HG03159 (cell line): ENCODE results near the gene FASTK.
"Not testable (repeated sequence)": the region's sequence is repeated elsewhere in the genome, so short reads cannot be mapped to it uniquely, and the experiment has no call there.

Experiments
- ATAC-seq: cut with Tn5 transposase; IDR thresholded peaks from one replicate; pipeline ENCODE4 v1.9.1; 2021; ENCODE audit warnings: mild to moderate bottlenecking, moderate library complexity; ENCODE audit not compliant: unreplicated experiment

The FASTK gene

DNA sequence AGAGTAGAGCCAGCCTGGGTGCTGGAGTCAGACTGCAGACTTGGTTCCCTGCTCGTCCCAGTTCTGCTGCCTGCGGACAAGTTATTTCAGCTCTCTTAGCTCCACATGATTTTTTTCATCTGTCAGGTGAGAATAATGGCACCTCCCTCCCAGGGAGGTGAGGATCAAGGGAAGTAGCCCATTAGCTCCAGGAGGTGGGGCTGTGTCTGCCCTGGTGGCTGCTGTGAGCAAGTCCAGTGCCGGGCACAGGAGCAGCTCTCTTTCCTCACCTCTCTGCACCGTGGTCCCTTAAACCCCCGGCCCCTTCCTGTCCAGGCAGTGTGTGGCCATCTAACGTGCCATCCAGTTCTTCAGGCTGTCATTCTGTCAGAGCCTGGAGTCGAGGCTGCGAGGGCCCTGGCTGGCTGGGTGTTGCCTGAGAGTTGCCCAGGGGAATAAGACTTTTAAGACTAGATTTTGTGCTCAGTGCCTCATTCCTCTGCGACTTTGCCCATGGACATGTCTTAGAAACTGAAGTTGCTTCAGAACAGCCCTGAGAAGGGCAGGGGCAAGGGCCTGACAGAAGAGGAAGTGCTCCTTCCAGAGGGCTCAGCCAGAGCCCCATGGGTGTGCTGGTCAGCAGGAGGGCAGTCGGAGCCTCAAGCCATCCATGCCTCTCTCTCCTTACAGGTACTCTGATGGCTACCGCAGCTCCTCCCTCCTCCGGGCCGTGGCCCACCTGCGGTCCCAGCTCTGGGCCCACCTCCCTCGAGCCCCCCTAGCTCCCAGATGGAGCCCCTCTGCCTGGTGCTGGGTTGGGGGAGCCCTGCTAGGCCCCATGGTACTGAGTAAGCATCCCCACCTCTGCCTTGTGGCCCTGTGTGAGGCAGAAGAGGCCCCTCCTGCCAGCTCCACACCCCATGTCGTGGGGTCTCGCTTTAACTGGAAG, 47.4 kb downstream of the FASTK start:
- ATAC-seq, result no peak

DNA sequence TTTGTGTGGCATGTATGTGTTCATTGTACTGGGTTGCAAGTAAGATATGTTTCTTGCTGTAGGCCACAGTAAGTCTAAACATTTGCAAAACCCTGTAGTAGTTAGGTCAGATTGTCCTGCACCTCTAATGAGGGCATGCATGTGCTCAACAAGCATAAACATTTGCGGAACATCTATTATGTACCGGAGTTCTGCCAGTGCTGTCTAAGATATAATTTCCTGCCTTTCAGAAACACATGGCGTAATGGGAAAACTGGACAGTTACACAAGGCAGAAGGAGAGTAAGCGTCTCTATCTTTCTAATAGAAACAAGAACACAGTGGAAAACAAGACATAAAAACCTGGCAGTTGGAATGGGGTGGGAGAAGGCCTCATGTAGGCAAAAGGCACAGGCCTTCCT, 49.6 kb downstream of the FASTK start:
- ATAC-seq, result no peak

DNA sequence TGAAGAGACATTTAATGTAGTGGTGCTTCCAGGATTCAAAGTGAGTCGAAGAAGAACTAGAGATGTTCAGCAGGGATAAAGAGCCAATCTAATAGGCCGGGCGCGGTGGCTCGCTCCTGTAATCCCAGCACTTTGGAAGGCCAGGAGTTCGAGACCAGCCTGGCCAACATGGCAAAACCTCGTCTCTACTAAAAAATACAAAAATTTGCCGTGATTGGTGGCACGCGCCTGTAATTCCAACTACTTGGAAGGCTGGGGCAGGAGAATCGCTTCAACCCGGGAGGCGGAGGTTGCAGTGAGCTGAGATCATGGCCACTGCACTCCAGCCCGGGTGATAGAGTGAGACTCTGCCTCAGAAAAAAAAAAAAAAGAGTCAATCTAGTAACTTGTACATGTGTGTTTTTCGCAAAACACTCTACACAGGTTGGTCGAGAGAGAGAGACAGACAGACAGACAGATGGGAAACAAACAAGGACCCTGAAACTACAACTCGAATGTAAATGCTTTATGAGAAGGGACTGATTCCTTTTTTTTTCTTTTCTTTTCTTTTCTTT, 51.6 kb downstream of the FASTK start:
- ATAC-seq, result no peak

DNA sequence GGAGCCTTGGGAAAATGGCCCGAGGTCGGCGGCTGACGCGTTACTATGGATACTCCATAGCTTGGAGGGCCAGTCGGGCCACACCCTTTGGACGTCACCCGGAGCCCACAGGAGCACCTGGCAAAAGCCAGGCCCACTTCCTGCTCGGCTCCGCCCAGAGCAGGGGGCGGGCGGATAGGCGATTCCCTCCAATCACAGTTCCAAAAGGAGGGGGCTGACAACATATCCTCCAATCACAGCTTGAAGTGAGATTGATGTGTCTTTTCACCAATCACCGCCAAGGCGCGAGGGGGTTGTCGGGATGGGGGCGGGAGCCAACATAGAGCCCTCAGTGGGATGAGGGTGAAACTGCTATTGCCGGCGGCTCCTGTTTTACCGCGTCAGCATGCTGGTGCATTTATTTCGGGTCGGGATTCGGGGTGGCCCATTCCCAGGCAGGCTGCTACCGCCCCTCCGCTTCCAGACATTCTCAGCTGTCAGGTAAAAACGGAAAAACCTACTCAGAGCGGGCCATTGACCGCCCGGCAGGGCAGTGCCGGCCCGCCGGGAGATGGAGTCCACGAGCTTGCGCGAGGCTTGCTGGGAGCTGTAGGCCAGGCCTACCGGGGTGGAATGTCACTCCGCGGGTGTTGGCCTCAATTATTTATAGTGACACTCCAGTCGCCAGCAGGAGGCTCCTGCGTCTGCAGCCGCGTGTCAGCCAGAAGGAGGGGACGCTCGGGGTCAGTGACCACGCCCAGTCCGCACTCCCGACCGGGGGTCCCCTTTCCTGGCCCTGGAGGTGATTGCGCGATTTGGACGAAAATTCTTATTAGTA, 52.3 kb downstream of the FASTK start, which contains the start of gene ABCB8:
Gene ABCB8 (plus strand): TSS at position 320 of the 817 bp plus-strand sequence. CDS start 66 bp downstream, at position 386.
- peak; percentile 94 for ATAC-seq

DNA sequence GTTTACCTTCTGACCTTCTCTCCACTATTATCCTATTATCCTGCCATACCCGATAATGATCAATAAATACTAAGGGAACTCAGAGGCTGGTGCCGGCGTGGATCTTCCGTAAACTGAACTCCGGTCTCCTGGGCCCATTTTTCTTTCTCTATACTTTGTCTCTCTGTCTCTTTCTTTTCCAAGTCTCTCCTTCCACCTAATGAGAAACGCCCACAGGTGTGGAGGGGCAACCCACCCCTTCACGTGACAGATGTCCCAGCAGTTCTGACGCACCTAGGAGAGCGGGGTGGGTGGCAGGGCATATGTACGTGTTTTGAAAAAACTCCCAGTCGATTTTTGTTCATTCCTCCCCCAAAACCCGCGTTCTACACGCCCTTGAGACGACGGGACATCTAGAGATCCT, 52.9 kb downstream of the FASTK start:
- ATAC-seq, result peak; percentile 5

DNA sequence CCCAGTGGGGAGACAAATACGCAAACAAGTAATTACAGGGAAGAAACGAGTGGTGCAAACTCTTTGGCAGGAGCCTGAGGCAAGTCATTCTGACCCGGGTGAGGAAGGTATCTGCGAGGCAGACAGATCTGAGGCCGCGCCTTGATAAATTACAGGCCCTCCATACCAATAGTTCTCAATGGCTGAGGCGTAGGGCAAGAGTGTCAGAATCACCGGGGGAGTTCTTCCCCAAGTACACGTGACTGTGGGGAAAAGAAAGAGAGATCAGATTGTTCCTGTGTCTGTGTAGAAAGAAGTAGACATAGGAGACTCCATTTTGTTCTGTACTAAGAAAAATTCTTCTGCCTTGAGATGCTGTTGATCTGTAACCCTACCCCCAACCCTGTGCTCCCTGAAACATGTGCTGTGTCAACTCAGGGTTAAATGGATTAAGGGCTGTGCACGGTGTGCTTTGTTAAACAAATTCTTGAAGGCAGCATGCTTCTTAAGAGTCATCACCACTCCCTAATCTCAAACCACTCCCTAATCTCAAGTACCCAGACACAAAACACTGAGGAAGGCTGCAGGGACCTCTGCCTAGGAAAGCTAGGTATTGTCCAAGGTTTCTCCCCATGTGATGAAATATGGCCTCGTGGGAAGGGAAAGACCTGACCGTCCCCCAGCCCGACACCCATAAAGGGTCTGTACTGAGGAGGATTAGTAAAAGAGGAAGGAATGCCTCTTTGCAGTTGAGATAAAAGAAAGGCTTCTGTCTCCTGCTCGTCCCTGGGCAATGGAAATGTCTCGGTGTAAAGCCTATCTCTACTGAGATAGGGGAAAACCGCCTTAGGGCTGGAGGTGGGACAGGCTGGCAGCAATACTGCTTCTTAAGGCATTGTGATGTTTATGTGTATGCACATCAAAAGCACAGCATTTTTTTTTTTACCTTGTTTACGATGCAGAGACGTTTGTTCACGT, 53.6 kb downstream of the FASTK start:
- not testable (repeated sequence) for ATAC-seq
